Measurements from ENCODE around the gene ELP5. TPM values are rescaled to one million over a fixed set of nuclear protein-coding genes. Genes with fewer than 3 reads are reported as not detected.

Gene ELP5
- total RNA-seq, result 10 to 100 TPM; 28.1 to 70.7 TPM

DNA sequence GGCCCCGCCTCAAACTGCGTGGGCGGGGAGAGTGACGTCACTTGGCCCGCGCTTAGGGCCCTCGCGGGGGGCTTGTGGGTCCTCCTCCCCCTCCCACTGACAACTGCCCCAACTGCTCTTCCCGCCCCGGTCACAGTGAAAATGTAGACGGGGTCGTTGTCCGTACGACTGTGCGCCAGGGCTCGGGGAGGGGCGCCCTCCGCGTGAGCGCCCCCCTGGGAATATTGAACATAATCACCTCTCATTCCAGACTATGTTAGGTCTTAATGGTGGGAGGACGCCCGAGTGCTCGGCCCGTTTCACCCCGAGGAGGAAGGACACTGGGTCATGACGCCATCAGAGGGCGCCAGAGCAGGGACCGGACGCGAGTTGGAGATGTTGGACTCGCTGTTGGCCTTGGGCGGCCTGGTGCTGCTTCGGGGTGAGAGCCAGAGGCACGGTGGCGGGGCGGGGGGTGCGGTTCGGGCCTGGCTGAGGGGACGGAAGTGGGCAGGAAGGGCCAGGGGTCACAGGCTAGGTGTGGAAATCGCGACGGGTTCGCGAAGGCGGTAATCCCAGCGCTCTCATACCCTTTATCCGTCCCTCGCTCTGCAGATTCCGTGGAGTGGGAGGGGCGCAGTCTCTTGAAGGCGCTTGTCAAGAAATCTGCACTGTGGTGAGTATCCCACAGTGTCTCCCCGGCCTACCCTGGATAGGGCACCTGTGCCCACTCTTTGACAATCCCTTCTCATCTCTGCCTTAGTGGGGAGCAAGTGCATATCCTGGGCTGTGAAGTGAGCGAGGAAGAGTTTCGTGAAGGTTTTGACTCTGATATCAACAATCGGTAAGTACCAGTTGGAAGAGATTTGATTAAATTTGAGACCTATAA is at the start of gene ELP5:
ELP5 (plus strand) TSS at position 40 of the 868 bp plus-strand sequence; CDS start at position 376, 336 bp downstream.
- TF ChIP-seq CTCF (IDR thresholded peaks at IDR 0.05), result peak in 1 of 2 donors; percentile 49
- peak; percentile 96 for DNase-seq (ENCODE audit: low spot score)
- Histone ChIP-seq H3K4me3 (peak within 1 kb of the TSS; percentile 94 to 96), H3K4me1 (peaks cover 0 to 36% of the 10 kb centered on the region in 2 donors), H3K27ac (peak within 1 kb of the TSS; percentile 99), H3K27me3 (no peaks in the 10 kb centered on the region), H3K9me3 (no peaks in the 10 kb centered on the region), H3K36me3 (peaks cover 34% of the 10 kb centered on the region)

- H3K4me1 ChIP-seq, result peaks cover 0 to 24% of the 10 kb centered on the region in 2 donors
- peaks cover 26% of the 10 kb centered on the region for H3K36me3 ChIP-seq
- H3K27ac ChIP-seq, result no peak overlapping the region
- no peaks in the 10 kb centered on the region for H3K9me3 ChIP-seq
- no peak for TF ChIP-seq CTCF (IDR thresholded peaks at IDR 0.05)
- DNase-seq (ENCODE audit: low spot score), result no peak
- H3K4me3 ChIP-seq, result no peak overlapping the region
- no peaks in the 10 kb centered on the region for H3K27me3 ChIP-seq
Measured at GRCh38 chr17:7203391-7203790, 48.6 kb upstream of the ELP5 start.

GRCh38 chr17:7204336-7204735 is 47.7 kb upstream of the ELP5 start:
- TF ChIP-seq CTCF (IDR thresholded peaks at IDR 0.05), result no peak
- peak overlapping the region; percentile 40 to 57 for H3K4me3 ChIP-seq
- no peak for DNase-seq (ENCODE audit: low spot score)
- H3K4me1 ChIP-seq, result peaks cover 0 to 24% of the 10 kb centered on the region in 2 donors
- no peaks in the 10 kb centered on the region for H3K27me3 ChIP-seq
- H3K36me3 ChIP-seq, result peaks cover 26% of the 10 kb centered on the region
- H3K9me3 ChIP-seq, result no peaks in the 10 kb centered on the region
- peak overlapping the region; percentile 57 to 60 for H3K27ac ChIP-seq

GRCh38 chr17:7204828-7205461 is 47.1 kb upstream of the ELP5 start:
- H3K36me3 ChIP-seq, result peaks cover 26% of the 10 kb centered on the region
- H3K9me3 ChIP-seq, result no peaks in the 10 kb centered on the region
- peak overlapping the region; percentile 40 to 57 for H3K4me3 ChIP-seq
- peak overlapping the region; percentile 57 to 60 for H3K27ac ChIP-seq
- peaks cover 0 to 24% of the 10 kb centered on the region in 2 donors for H3K4me1 ChIP-seq
- H3K27me3 ChIP-seq, result no peaks in the 10 kb centered on the region
- peak; percentile 89 for DNase-seq (ENCODE audit: low spot score)
- TF ChIP-seq CTCF (IDR thresholded peaks at IDR 0.05), result no peak

DNA sequence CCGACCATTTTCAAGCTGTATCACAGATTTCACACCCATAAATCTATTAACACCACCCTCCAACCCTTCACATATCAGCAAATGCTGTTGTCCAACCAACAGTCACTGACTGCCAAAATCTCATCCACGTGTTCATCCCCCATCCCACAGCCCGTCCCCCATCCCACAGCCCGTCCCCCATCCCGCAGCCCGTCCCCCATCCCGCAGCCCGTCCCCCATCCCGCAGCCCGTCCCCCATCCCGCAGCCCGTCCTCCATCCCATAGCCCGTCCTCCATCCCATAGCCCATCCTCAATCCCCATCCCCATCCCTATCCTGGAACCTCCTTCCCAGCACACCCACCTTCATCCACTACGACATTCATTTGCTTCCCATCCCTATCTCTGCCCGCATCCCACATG is 46.5 kb upstream of the ELP5 start:
- Histone ChIP-seq H3K4me3 (peak overlapping the region; percentile 40 to 57), H3K4me1 (peaks cover 0 to 24% of the 10 kb centered on the region in 2 donors), H3K27ac (peak overlapping the region; percentile 57 to 60), H3K36me3 (peaks cover 26% of the 10 kb centered on the region), H3K9me3 (no peaks in the 10 kb centered on the region), H3K27me3 (no peaks in the 10 kb centered on the region)
- DNase-seq (ENCODE audit: low spot score), result no peak
- TF ChIP-seq CTCF (IDR thresholded peaks at IDR 0.05), result no peak

Data from right atrium auricular region (tissue), 2 donors.